Activated CD4-positive, CD25-positive, alpha-beta regulatory T cell treated with anti-CD3 and anti-CD28 coated beads, Interleukin-2, amount 50 U/mL, for 16 hours (primary cell): ENCODE results near the gene GCLM.

ENCODE experiments used
- DNase-seq: peaks from one replicate; pipeline ENCODE4 v3.0.0-alpha.2; 2020; ENCODE audit warnings: low read depth, low spot score

GCLM gene

DNA sequence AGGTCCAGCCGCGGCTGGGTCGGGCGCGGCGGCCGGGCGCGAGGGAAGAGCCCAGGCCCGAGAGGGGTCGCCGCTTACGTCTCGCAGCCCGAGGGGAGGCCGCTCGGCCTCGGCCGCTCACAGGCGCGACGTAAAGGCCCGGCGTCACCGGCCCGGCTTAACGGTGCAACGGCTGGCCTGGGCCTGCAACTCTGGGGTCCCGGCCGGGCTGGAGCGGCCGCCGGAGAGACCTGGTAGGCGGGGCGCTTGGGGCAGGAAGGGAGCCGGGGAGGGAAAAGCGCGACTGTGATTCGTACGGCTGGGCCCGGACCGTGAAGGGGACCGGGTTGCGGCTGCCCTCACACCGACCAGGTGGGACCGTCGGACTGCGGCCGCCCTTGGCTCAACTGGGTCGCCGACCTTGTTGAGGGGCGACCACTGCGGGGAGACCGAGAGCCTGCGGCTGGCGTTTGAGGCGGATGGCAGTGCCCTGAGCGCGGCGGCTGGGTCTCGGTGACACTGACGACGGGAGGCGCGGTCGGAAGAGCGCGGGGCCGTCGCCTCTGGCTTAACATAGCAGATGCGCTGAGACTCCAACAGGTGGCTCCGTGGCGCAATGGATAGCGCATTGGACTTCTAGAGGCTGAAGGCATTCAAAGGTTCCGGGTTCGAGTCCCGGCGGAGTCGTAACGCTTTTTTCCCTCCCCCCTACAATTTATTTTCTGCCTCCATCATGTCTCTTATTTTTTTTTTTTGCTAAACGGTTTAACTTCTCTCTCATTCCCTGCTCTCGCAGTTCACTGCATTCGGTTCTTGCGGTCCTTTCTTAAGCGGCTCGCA is 62.0 kb downstream of the GCLM start:
- peak; percentile 73 for DNase-seq

GRCh38 chr1:93846206-93846991 is 62.8 kb downstream of the GCLM start:
- DNase-seq, result peak; percentile 71

- peak; percentile 2 for DNase-seq
These were observed 63.6 kb downstream of the GCLM start for GRCh38 chr1:93845538-93846205.

DNA sequence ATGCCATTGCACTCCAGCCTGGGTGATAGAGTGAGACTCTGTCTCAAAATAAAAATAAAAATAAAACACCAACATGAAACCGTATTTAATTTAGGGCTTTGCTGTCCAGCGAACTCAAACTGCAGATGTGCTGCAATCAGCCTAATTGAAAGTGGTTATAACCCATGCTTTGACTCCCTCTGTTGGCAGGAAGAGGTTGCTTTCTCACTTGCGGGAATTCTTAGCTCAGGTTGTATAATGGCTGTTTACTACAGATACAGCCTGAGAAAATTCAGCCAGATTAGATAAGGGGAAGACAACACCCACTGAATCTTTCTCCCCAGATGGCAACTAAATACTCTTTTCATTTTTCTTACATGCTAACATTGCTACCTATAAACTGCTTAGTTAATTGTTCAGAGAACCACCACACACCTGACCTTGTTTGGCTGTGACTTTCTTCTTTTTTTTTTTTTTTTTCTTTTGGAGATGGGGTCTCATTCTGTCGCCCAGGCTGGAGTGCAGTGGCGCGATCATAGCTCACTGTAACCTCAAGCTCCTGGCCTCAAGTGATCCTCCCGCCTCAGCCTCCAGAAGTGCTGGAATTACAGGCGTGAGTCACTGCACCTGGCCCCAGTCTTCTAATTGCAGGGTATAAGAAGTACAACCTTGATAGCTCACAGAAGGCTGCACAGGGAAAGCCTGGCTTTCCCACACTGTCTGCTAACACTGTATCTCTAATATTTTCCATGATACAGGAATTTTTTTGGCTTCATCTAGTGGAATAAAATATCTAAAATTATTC is 64.8 kb downstream of the GCLM start:
- peak; percentile 23 for DNase-seq

DNA sequence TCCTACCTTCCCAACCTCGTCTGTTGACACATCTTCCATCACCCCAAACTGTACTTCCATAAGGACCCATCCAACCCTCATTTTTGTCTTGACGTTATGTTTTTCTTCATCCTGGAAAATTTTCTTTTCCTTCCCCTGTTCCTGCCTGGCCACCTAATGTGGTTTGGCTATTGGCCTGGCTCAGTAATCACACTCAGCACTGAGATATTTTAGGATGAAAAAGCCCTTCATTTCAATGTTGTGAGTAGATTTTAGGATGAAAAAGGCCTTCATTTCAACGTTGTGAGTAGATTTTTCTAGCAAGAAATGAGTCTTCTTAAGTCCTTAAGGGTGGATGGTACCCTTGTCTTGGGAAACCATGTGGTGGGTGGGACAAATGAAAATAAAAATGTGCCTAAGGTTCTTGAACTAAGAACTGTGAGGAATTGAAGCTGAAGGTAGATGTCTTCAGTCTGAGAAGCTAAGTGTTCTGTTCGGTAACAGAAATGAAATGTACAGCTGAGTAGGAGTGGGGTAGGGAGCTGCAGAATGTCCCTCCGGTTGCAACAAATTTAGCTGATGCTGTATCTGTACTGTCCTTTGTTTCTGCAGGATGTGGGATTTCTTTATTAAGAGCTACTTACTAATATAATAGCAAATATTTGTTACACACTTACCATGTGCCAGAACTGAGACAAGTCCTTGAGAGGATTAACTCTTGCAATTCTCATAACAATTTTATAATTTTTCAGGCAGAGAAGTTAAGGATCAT is 66.3 kb downstream of the GCLM start:
- DNase-seq, result no peak

DNA sequence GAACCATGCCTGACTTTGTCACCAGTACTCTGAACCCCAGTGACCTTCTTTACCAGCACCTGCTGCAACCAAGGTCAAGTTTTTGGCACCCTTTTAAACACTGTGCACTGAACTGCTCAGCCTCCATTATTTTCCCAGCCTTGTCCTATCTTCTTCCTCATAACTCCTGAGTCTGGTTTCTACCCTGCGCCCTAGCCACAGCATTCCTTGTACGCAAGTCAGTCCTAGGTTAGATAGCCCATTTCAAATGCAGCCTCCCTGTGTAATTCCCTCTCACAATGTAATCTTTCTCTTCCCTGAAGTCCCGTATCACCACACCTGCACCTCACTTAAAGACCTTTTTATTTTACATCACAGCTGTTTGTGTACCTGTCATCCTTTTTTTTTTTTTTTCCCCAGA is 67.5 kb downstream of the GCLM start:
- DNase-seq, result no peak

- no peak for DNase-seq
These were observed 68.2 kb downstream of the GCLM start for GRCh38 chr1:93840956-93841482.

GRCh38 chr1:93839753-93840152 is 69.5 kb downstream of the GCLM start:
- DNase-seq, result no peak

DNA sequence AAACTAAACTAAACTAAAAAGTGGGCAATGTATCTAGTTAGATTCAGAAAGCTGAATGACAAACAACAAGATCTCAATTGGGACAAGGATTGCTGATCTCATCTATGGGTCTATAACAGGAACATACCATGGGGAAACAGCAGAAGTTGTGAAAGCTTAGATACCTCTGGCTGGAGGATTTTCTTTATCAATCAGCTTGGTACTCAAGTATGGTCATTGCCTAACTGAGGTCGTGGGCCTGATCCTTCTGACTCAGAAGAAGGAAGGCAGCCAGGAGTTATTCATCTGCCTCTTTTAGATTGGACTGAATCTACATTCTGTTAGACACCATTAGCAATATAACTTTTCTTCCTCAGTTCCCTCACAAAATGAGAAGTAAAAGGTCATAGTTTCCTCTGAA is 69.9 kb downstream of the GCLM start:
- DNase-seq, result no peak

- no peak for DNase-seq
These were observed 71.3 kb downstream of the GCLM start for GRCh38 chr1:93837961-93838360.
